ENCODE results near the gene GABARAPL2.
A peak's percentile ranks its signal among the peaks of the same experiment; 100 is the strongest.

The GABARAPL2 gene

GRCh38 chr16:75556431-75556950 is 9.7 kb upstream of the GABARAPL2 start:
- Histone ChIP-seq H3K4me3 (ENCODE audit: low read length) (peak overlapping the region; percentile 81), H3K36me3 (replicated peaks; ENCODE audit: low read depth, low read length) (no peaks in the 10 kb centered on the region), H3K4me2 (ENCODE audit: low read length) (peak overlapping the region; percentile 92), H3K9ac (ENCODE audit: low read length) (peak overlapping the region; percentile 63), H3K27me3 (ENCODE audit: low read depth, low read length) (peaks cover 13% of the 10 kb centered on the region; the same call in 1 of the 2 replicates), H3K27ac (ENCODE audit: low read length) (no peak overlapping the region), H3K4me1 (ENCODE audit: low read length) (peaks cover 20% of the 10 kb centered on the region), H4K20me1 (ENCODE audit: insufficient read depth, low read length) (no peaks in the 10 kb centered on the region), H3K79me2 (ENCODE audit: low read length) (peaks cover 10% of the 10 kb centered on the region), H2AFZ (ENCODE audit: low read depth, low read length) (peak overlapping the region; percentile 93; the same call in 1 of the 2 replicates), H3K9me3 (ENCODE audit: insufficient read depth, low read length) (no peaks in the 10 kb centered on the region)
- no peak for TF ChIP-seq EZH2phosphoT487 (IDR thresholded peaks at IDR 0.05; ENCODE audit: low read depth)
- no peak for TF ChIP-seq CTCF (IDR thresholded peaks at IDR 0.05; ENCODE audit: low read depth, low read length)

- no peaks in the 10 kb centered on the region for H3K9me3 ChIP-seq (ENCODE audit: insufficient read depth, low read length)
- H3K4me3 ChIP-seq (ENCODE audit: low read length): no peak overlapping the region
- H3K4me1 ChIP-seq (ENCODE audit: low read length): peaks cover 29% of the 10 kb centered on the region
- peaks cover 10% of the 10 kb centered on the region for H3K79me2 ChIP-seq (ENCODE audit: low read length)
- H2AFZ ChIP-seq (ENCODE audit: low read depth, low read length): no peak overlapping the region
- H3K27ac ChIP-seq (ENCODE audit: low read length): no peak overlapping the region
- peaks cover 25% of the 10 kb centered on the region for H3K27me3 ChIP-seq (ENCODE audit: low read depth, low read length)
- H3K9ac ChIP-seq (ENCODE audit: low read length): no peak overlapping the region
- no peaks in the 10 kb centered on the region for H3K36me3 ChIP-seq (replicated peaks; ENCODE audit: low read depth, low read length)
- H3K4me2 ChIP-seq (ENCODE audit: low read length): no peak overlapping the region
- no peaks in the 10 kb centered on the region for H4K20me1 ChIP-seq (ENCODE audit: insufficient read depth, low read length)
- no peak for TF ChIP-seq EZH2phosphoT487 (IDR thresholded peaks at IDR 0.05; ENCODE audit: low read depth)
- TF ChIP-seq CTCF (IDR thresholded peaks at IDR 0.05; ENCODE audit: low read depth, low read length): no peak
Observed at GRCh38 chr16:75558846-75559401, 7.3 kb upstream of the GABARAPL2 start.

GRCh38 chr16:75559564-75560372 is 6.4 kb upstream of the GABARAPL2 start:
- H3K4me3 ChIP-seq (ENCODE audit: low read length): no peak overlapping the region
- no peaks in the 10 kb centered on the region for H3K36me3 ChIP-seq (replicated peaks; ENCODE audit: low read depth, low read length)
- peaks cover 7% of the 10 kb centered on the region for H3K79me2 ChIP-seq (ENCODE audit: low read length)
- H3K9ac ChIP-seq (ENCODE audit: low read length): no peak overlapping the region
- no peaks in the 10 kb centered on the region for H3K9me3 ChIP-seq (ENCODE audit: insufficient read depth, low read length)
- H2AFZ ChIP-seq (ENCODE audit: low read depth, low read length): no peak overlapping the region
- peaks cover 30% of the 10 kb centered on the region for H3K4me1 ChIP-seq (ENCODE audit: low read length)
- no peak for TF ChIP-seq CTCF (IDR thresholded peaks at IDR 0.05; ENCODE audit: low read depth, low read length)
- TF ChIP-seq EZH2phosphoT487 (IDR thresholded peaks at IDR 0.05; ENCODE audit: low read depth): no peak
- H3K27ac ChIP-seq (ENCODE audit: low read length): no peak overlapping the region
- no peak overlapping the region for H3K4me2 ChIP-seq (ENCODE audit: low read length)
- no peaks in the 10 kb centered on the region for H4K20me1 ChIP-seq (ENCODE audit: insufficient read depth, low read length)
- H3K27me3 ChIP-seq (ENCODE audit: low read depth, low read length): peaks cover 29% of the 10 kb centered on the region

- H3K4me3 ChIP-seq (ENCODE audit: low read length): peak overlapping the region; percentile 91
- no peaks in the 10 kb centered on the region for H3K9me3 ChIP-seq (ENCODE audit: insufficient read depth, low read length)
- peaks cover 19% of the 10 kb centered on the region for H3K27me3 ChIP-seq (ENCODE audit: low read depth, low read length)
- peaks cover 49% of the 10 kb centered on the region for H3K4me1 ChIP-seq (ENCODE audit: low read length)
- H3K27ac ChIP-seq (ENCODE audit: low read length): peak overlapping the region; percentile 44
- peaks cover 20% of the 10 kb centered on the region for H4K20me1 ChIP-seq (ENCODE audit: insufficient read depth, low read length)
- H3K4me2 ChIP-seq (ENCODE audit: low read length): peak overlapping the region; percentile 68
- peak overlapping the region; percentile 75 for H3K9ac ChIP-seq (ENCODE audit: low read length)
- peaks cover 29% of the 10 kb centered on the region for H3K36me3 ChIP-seq (replicated peaks; ENCODE audit: low read depth, low read length)
- peak overlapping the region; percentile 94 for H2AFZ ChIP-seq (ENCODE audit: low read depth, low read length)
- peaks cover 17% of the 10 kb centered on the region for H3K79me2 ChIP-seq (ENCODE audit: low read length)
- TF ChIP-seq CTCF (IDR thresholded peaks at IDR 0.05; ENCODE audit: low read depth, low read length) (no peak), EZH2phosphoT487 (IDR thresholded peaks at IDR 0.05; ENCODE audit: low read depth) (no peak)
Observed at GRCh38 chr16:75565640-75566039, 539 bp upstream of the GABARAPL2 start.
